Measurements from ENCODE around the gene LIPC. TPM values are rescaled to one million over a fixed set of nuclear protein-coding genes. Genes with fewer than 3 reads are reported as not detected.

LIPC gene
- total RNA-seq, result 1 to 10 TPM; 5.3 to 7.1 (median 5.3) TPM
- 3.0 TPM for total RNA-seq (2013)

GRCh38 chr15:58431221-58432149 lies at the start of gene LIPC:
TSS of gene LIPC (plus strand) at chr15:58431991. CDS start at chr15:58432033, 42 bp downstream.
- H3K4me3 ChIP-seq (ENCODE audit: low read length), result no peak within 1 kb of the TSS
- H3K4me3 Mint-ChIP-seq, result no peak within 1 kb of the TSS
- intact Hi-C loops (cut with micrococcal nuclease), result no loop called here
- ATAC-seq, result no peak
- no peaks in the 10 kb centered on the region for H3K27me3 ChIP-seq (ENCODE audit: control insufficient read depth, insufficient read depth, low read length)
- H3K4me1 ChIP-seq (ENCODE audit: control insufficient read depth, insufficient read depth, low read length), result no peaks in the 10 kb centered on the region
- no peaks in the 10 kb centered on the region for H3K9me3 Mint-ChIP-seq
- TF ChIP-seq CTCF (IDR thresholded peaks at IDR 0.05), result no peak
- no peaks in the 10 kb centered on the region for H3K9me3 ChIP-seq (ENCODE audit: control insufficient read depth, insufficient read depth, low read length)
- H3K4me1 Mint-ChIP-seq, result no peaks in the 10 kb centered on the region
- no peak for DNase-seq
- H3K36me3 ChIP-seq (ENCODE audit: control insufficient read depth, insufficient read depth, low read length), result no peaks in the 10 kb centered on the region
- H3K27ac Mint-ChIP-seq, result no peak within 1 kb of the TSS
- no peak within 1 kb of the TSS for H3K27ac ChIP-seq (ENCODE audit: low read length)
- no peaks in the 10 kb centered on the region for H3K27me3 Mint-ChIP-seq (ENCODE audit: low read depth in 2 of 2)
- WGBS (ENCODE audit: insufficient coverage), result 84% methylated on average over 10 of the region's 10 CpGs
- H3K36me3 Mint-ChIP-seq, result no peaks in the 10 kb centered on the region

- H3K27ac Mint-ChIP-seq, result no peak overlapping the region
Observed at GRCh38 chr15:58383876-58384275, 47.9 kb upstream of the LIPC start.

DNA sequence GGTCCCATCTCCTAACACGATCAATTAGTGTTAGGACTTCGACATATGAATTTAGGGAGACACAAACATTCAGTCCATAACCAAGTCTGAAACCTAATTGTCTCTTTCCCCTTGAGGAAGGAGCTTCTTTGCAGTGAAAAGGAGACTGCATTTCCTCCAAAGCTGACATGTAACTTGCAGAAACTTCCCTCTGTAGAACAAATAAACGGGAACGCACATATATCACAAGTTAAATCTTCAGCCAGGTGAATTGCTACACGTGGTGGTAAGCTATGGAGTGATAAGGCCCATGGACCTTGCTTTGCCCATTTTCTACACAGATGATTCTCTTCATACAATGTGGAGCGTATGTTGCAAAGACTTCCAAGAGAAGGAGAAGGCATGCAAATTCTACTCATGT lies 47.1 kb upstream of the LIPC start:
- Mint-ChIP-seq H3K4me1 (peaks cover 6 to 9% of the 10 kb centered on the region in 2 donors), H3K27ac (no peak overlapping the region), H3K36me3 (no peaks in the 10 kb centered on the region), H3K9me3 (no peaks in the 10 kb centered on the region), H3K4me3 (no peak overlapping the region), H3K27me3 (ENCODE audit: low read depth in 2 of 2) (peaks cover 0 to 4% of the 10 kb centered on the region in 2 donors)
- intact Hi-C loops (cut with micrococcal nuclease), result no loop called here
- ATAC-seq (no peak), DNase-seq (no peak)
- TF ChIP-seq CTCF (IDR thresholded peaks at IDR 0.05), result no peak
- 89% methylated on average over 5 of the region's 6 CpGs for WGBS (ENCODE audit: insufficient coverage)
- no peak overlapping the region for H3K27ac ChIP-seq (ENCODE audit: low read length)
- no peak overlapping the region for H3K4me3 ChIP-seq (ENCODE audit: low read length)
- H3K4me1 ChIP-seq (ENCODE audit: control insufficient read depth, insufficient read depth, low read length), result no peaks in the 10 kb centered on the region
- no peaks in the 10 kb centered on the region for H3K27me3 ChIP-seq (ENCODE audit: control insufficient read depth, insufficient read depth, low read length)
- H3K36me3 ChIP-seq (ENCODE audit: control insufficient read depth, insufficient read depth, low read length), result no peaks in the 10 kb centered on the region
- H3K9me3 ChIP-seq (ENCODE audit: control insufficient read depth, insufficient read depth, low read length), result no peaks in the 10 kb centered on the region

More at GRCh38 chr15:58383876-58384275, 47.9 kb upstream of the LIPC start:
- Mint-ChIP-seq H3K4me3 (no peak overlapping the region), H3K4me1 (peaks cover 6 to 9% of the 10 kb centered on the region in 2 donors), H3K9me3 (no peaks in the 10 kb centered on the region), H3K27me3 (ENCODE audit: low read depth in 2 of 2) (peaks cover 0 to 4% of the 10 kb centered on the region in 2 donors), H3K36me3 (no peaks in the 10 kb centered on the region)
- no peaks in the 10 kb centered on the region for H3K36me3 ChIP-seq (ENCODE audit: control insufficient read depth, insufficient read depth, low read length)
- 78% methylated on average over 5 of the region's 5 CpGs for WGBS (ENCODE audit: insufficient coverage)
- no peaks in the 10 kb centered on the region for H3K4me1 ChIP-seq (ENCODE audit: control insufficient read depth, insufficient read depth, low read length)
- H3K4me3 ChIP-seq (ENCODE audit: low read length), result no peak overlapping the region
- H3K27me3 ChIP-seq (ENCODE audit: control insufficient read depth, insufficient read depth, low read length), result no peaks in the 10 kb centered on the region
- H3K27ac ChIP-seq (ENCODE audit: low read length), result no peak overlapping the region
- intact Hi-C loops (cut with micrococcal nuclease), result no loop called here
- no peak for TF ChIP-seq CTCF (IDR thresholded peaks at IDR 0.05)
- ATAC-seq (no peak), DNase-seq (no peak)
- no peaks in the 10 kb centered on the region for H3K9me3 ChIP-seq (ENCODE audit: control insufficient read depth, insufficient read depth, low read length)
